GM12892 (cell line): ENCODE measurements around the gene SSBP1.
A peak's percentile ranks its signal among the peaks of the same experiment; 100 is the strongest.

Experiments used
- DNase-seq: peaks from one replicate; pipeline ENCODE4 v3.0.0; 2011; ENCODE audit not compliant: insufficient read length
- FAIRE-seq: peaks from 2 replicates; lab custom pipeline; 2011; peaks lifted over from hg19 to GRCh38; lab: Jason Lieb, UNC
- POLR2A ChIP-seq: IDR thresholded peaks from 2 replicates; pipeline ENCODE4 v1.6.1; 2011; ENCODE audit warnings: low read depth, low read length, control low read depth
- POLR2AphosphoS5 ChIP-seq: IDR thresholded peaks from 2 replicates; pipeline ENCODE4 v1.6.1; 2011; ENCODE audit warnings: low read depth, low read length, control low read depth
- TAF1 ChIP-seq: IDR thresholded peaks from 2 replicates; pipeline ENCODE4 v1.6.1; 2011; ENCODE audit warnings: low read depth, mild to moderate bottlenecking, control low read depth, low read length, borderline replicate concordance

SSBP1 gene

GRCh38 chr7:141700848-141701371 lies 37.2 kb upstream of the SSBP1 start:
- peak; percentile 53 for FAIRE-seq
- no peak for TF ChIP-seq TAF1
- TF ChIP-seq POLR2AphosphoS5, result no peak
- TF ChIP-seq POLR2A, result no peak
- peak; percentile 12 for DNase-seq

- peak; percentile 53 for DNase-seq
- TF ChIP-seq TAF1, result no peak
- TF ChIP-seq POLR2A, result peak; percentile 37; the same call in 1 of the 2 replicates
- no peak for TF ChIP-seq POLR2AphosphoS5
- FAIRE-seq, result peak; percentile 91
Observed at GRCh38 chr7:141701489-141702046, 36.6 kb upstream of the SSBP1 start.

DNA sequence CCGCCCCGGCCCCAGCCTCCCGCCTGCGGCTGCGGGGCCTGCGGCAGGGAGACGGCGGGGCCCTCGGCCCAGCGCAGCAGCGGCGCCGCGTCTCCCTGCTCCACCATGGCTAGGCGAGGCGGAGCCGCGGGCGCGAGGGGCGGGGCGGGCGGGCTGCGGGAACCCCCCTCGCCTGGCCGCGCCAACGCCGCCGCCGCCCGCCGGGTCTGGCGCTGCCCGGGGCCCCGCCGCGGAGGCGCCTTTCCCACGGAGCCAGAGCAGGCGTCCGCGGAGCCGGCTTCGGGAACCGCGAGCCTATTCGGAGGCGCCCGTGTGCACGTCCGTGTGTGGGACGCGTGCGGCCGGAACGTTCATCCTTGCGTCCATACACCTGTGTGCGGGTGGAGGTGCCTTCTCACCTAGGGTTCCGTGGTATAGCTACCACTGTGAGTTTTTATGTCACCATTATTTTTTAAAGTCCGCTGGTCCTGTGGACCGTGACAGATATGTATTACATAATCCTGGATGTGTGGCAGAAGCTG lies 36.1 kb upstream of the SSBP1 start, which contains the start of gene DENND11:
TSS of gene DENND11 (minus strand) at position 120 of the 521 bp plus-strand sequence. CDS start at position 107, 13 bp downstream.
- TF ChIP-seq POLR2AphosphoS5 (no peak), TAF1 (no peak), POLR2A (no peak)
- peak; percentile 74 for FAIRE-seq
- peak; percentile 58 for DNase-seq

GRCh38 chr7:141702892-141703291 lies 35.3 kb upstream of the SSBP1 start:
- FAIRE-seq, result no peak
- no peak for TF ChIP-seq POLR2A
- no peak for TF ChIP-seq POLR2AphosphoS5
- no peak for TF ChIP-seq TAF1
- no peak for DNase-seq

GRCh38 chr7:141704112-141704511 lies 34.0 kb upstream of the SSBP1 start:
- no peak for FAIRE-seq
- no peak for DNase-seq
- TF ChIP-seq POLR2AphosphoS5 (no peak), TAF1 (no peak), POLR2A (no peak)

DNA sequence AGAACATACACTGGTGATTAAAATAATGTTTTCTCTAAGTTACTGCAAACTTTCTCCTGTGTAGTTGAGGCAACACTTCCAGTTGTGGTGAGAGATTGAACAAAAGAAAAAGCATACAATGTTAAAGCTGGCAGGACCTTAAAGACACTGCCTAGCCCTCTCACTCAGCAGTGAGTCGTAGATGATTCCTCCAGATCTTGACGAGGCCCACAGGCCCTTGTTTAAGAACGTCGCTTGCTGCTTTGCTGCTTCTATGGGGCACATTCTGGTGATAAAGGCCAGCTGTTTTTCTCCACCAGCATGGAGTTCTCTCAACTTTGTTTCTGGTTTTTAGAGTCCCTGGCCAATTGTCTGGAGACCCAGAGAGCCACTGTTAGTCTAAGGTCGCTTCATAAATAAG lies 33.4 kb upstream of the SSBP1 start:
- TF ChIP-seq POLR2AphosphoS5, result no peak
- no peak for TF ChIP-seq POLR2A
- no peak for TF ChIP-seq TAF1
- DNase-seq, result no peak
- no peak for FAIRE-seq

- TF ChIP-seq POLR2A (no peak), TAF1 (no peak), POLR2AphosphoS5 (no peak)
- DNase-seq (no peak), FAIRE-seq (no peak)
Observed at GRCh38 chr7:141706239-141707064, 31.7 kb upstream of the SSBP1 start.

- FAIRE-seq (no peak), DNase-seq (no peak)
- TF ChIP-seq TAF1 (no peak), POLR2AphosphoS5 (no peak)
Observed at GRCh38 chr7:141708351-141708750, 29.8 kb upstream of the SSBP1 start, which contains the start of gene WEE2. WEE2 (plus strand) TSS chr7:141708353; CDS start chr7:141708759, 406 bp downstream.

- TF ChIP-seq TAF1, result no peak
- no peak for TF ChIP-seq POLR2AphosphoS5
- no peak for TF ChIP-seq POLR2A
- FAIRE-seq (no peak), DNase-seq (no peak)
Observed at GRCh38 chr7:141709318-141709717, 28.8 kb upstream of the SSBP1 start.

DNA sequence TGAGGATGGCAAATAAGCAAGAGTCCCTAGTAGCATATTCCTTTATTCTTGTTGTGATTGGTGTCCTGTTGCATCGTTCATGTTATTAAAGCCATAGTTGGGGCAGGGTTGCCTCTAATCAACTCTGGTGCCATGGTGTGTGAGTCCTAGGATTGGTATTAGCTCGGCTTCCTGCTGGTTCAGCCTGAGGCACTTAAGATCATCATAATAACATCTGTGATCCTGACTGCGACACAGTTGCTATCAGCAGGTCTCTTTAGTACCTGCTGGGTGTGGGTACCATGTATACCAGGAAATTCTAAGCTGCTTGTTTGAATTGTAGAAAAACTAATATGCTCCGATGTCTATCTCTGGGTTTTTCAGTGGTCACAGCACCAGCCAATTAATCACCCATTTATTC lies 28.4 kb upstream of the SSBP1 start:
- DNase-seq, result no peak
- FAIRE-seq, result no peak
- no peak for TF ChIP-seq TAF1
- TF ChIP-seq POLR2AphosphoS5, result no peak
- no peak for TF ChIP-seq POLR2A

- no peak for FAIRE-seq
Observed at GRCh38 chr7:141710301-141710700, 27.9 kb upstream of the SSBP1 start.

More at GRCh38 chr7:141710301-141710700, 27.9 kb upstream of the SSBP1 start:
- TF ChIP-seq POLR2A (no peak), TAF1 (no peak), POLR2AphosphoS5 (no peak)
- DNase-seq, result no peak
